Mesendoderm (in vitro differentiated cells): ENCODE measurements around the gene TMEM150C.
"Not testable (repeated sequence)": the region's sequence is repeated elsewhere in the genome, so short reads cannot be mapped to it uniquely, and the experiment has no call there.

ENCODE experiments used
- DNase-seq: peaks from one replicate; pipeline ENCODE4 v3.0.0; 2013
- H2AK5ac ChIP-seq: 2 replicates; pipeline ENCODE4 v1.6.1; 2013; ENCODE audit warnings: low read length, inconsistent platforms
- H2BK120ac ChIP-seq: 2 replicates; pipeline ENCODE4 v1.6.1; 2013; ENCODE audit warnings: low read depth, mild to moderate bottlenecking, low read length, moderate library complexity, mixed read lengths
- H2BK15ac ChIP-seq: replicated peaks from 2 replicates; pipeline ENCODE4 v1.6.1; 2013; ENCODE audit warnings: low read depth, mild to moderate bottlenecking, moderate library complexity
- H2BK5ac ChIP-seq: 2 replicates; pipeline ENCODE4 v1.6.1; 2013; ENCODE audit warnings: low read length, inconsistent platforms
- H3K18ac ChIP-seq: 2 replicates; pipeline ENCODE4 v1.6.1; 2013; ENCODE audit warnings: mild to moderate bottlenecking, low read length, mixed read lengths
- H3K23ac ChIP-seq: one replicate; pipeline ENCODE4 v1.6.1; 2013; ENCODE audit warnings: low read length
- H3K27ac ChIP-seq: 2 replicates; pipeline ENCODE4 v1.5.1; 2013; ENCODE audit warnings: low read depth, mild to moderate bottlenecking, inconsistent platforms, low read length, moderate library complexity
- H3K27me3 ChIP-seq: 2 replicates; pipeline ENCODE4 v1.6.1; 2013; ENCODE audit warnings: low read length, control low read depth, mild to moderate bottlenecking, inconsistent platforms; ENCODE audit not compliant: insufficient read depth, poor library complexity
- H3K36me3 ChIP-seq: 2 replicates; pipeline ENCODE4 v1.6.1; 2013; ENCODE audit warnings: low read length, inconsistent platforms; ENCODE audit not compliant: control insufficient read depth, insufficient read depth
- H3K4ac ChIP-seq: one replicate; pipeline ENCODE4 v1.6.1; 2013; ENCODE audit warnings: low read depth, mild to moderate bottlenecking, low read length, moderate library complexity
- H3K4me1 ChIP-seq: 2 replicates; pipeline ENCODE4 v1.6.1; 2013; ENCODE audit warnings: low read depth, low read length, inconsistent platforms; ENCODE audit not compliant: control insufficient read depth
- H3K4me2 ChIP-seq: 2 replicates; pipeline ENCODE4 v1.6.1; 2013; ENCODE audit warnings: low read length
- H3K4me3 ChIP-seq: 2 replicates; pipeline ENCODE4 v1.5.1; 2013; ENCODE audit warnings: mild to moderate bottlenecking, low read length
- H3K56ac ChIP-seq: one replicate; pipeline ENCODE4 v1.6.1; 2013; ENCODE audit warnings: low read length
- H3K79me1 ChIP-seq: 2 replicates; pipeline ENCODE4 v1.6.1; 2013; ENCODE audit warnings: low read length, inconsistent platforms
- H3K79me2 ChIP-seq: 2 replicates; pipeline ENCODE4 v1.6.1; 2013; ENCODE audit warnings: mild to moderate bottlenecking, low read length; ENCODE audit not compliant: control insufficient read depth, insufficient read depth
- H3K9ac ChIP-seq: 2 replicates; pipeline ENCODE4 v1.6.1; 2013; ENCODE audit warnings: low read length, inconsistent platforms
- H4K5ac ChIP-seq: one replicate; pipeline ENCODE4 v1.6.1; 2013; ENCODE audit warnings: low read length
- H4K8ac ChIP-seq: one replicate; pipeline ENCODE4 v1.6.1; 2013; ENCODE audit warnings: low read depth, mild to moderate bottlenecking, control low read depth, low read length, moderate library complexity
- WGBS: extraction: QIAGEN DNeasy Blood & Tissue Kit; methylation state at CpG from one replicate; pipeline ENCODE4 v1.1.7; 2013; ENCODE audit warnings: low lambda C conversion rate, missing lambda C conversion rate; ENCODE audit not compliant: insufficient coverage; ENCODE audit errors: extremely low coverage; 5-methylcytosine and 5-hydroxymethylcytosine counted together

TMEM150C gene

GRCh38 chr4:82567444-82567843 is 5.7 kb upstream of the TMEM150C start:
- H3K18ac ChIP-seq, result no peak overlapping the region

DNA sequence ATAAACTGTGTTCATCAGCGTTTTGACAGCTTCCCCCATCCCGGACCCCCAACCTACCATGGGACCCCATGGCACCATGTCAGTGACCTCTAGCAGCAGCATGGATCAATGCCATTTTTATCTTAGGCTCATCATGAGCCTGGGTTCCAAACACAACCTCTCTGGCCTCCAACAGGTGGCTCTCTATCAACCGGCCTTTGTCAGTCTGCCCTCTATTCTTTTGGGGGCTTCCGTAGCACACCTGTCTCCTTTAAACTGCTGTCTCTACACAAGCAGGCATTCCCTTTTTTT is 721 bp upstream of the TMEM150C start:
- Histone ChIP-seq H3K79me2 (no peaks in the 10 kb centered on the region), H2BK15ac (no peak overlapping the region), H3K4ac (no peak overlapping the region), H3K27ac (no peak overlapping the region), H3K4me3 (no peak overlapping the region), H3K9ac (peak overlapping the region; percentile 56), H4K8ac (no peak overlapping the region), H2AK5ac (no peak overlapping the region), H3K36me3 (no peaks in the 10 kb centered on the region), H4K5ac (no peak overlapping the region), H3K56ac (peak overlapping the region; percentile 61), H3K23ac (no peak overlapping the region), H3K18ac (no peak overlapping the region), H2BK120ac (no peak overlapping the region), H3K4me1 (peaks cover 5% of the 10 kb centered on the region), H3K79me1 (no peaks in the 10 kb centered on the region), H3K4me2 (no peak overlapping the region), H3K27me3 (no peaks in the 10 kb centered on the region), H2BK5ac (no peak overlapping the region)
- DNase-seq, result no peak
- WGBS, result no CpG with 5 or more reads among the region's 4 CpGs

More at GRCh38 chr4:82567444-82567843, 5.7 kb upstream of the TMEM150C start:
- H3K27me3 ChIP-seq, result no peaks in the 10 kb centered on the region
- no peak overlapping the region for H4K5ac ChIP-seq
- no peaks in the 10 kb centered on the region for H3K79me1 ChIP-seq
- H3K9ac ChIP-seq, result no peak overlapping the region
- no peak overlapping the region for H2BK5ac ChIP-seq
- no peak overlapping the region for H3K4ac ChIP-seq
- peaks cover 16% of the 10 kb centered on the region for H3K4me1 ChIP-seq
- H3K4me2 ChIP-seq, result no peak overlapping the region
- no peak overlapping the region for H4K8ac ChIP-seq
- H3K36me3 ChIP-seq, result no peaks in the 10 kb centered on the region
- no peak overlapping the region for H3K56ac ChIP-seq
- H3K79me2 ChIP-seq, result no peaks in the 10 kb centered on the region
- H3K23ac ChIP-seq, result no peak overlapping the region
- H2BK120ac ChIP-seq, result no peak overlapping the region
- no peak overlapping the region for H3K4me3 ChIP-seq
- no peak overlapping the region for H2BK15ac ChIP-seq
- no peak for DNase-seq
- no peak overlapping the region for H2AK5ac ChIP-seq
- WGBS, result no CpG with 5 or more reads among the region's 7 CpGs
- H3K27ac ChIP-seq, result no peak overlapping the region

- H3K4me1 ChIP-seq, result no peaks in the 10 kb centered on the region
- no peak overlapping the region for H3K27ac ChIP-seq
- no peak overlapping the region for H3K23ac ChIP-seq
- peak overlapping the region; percentile 18 for H3K4ac ChIP-seq
- DNase-seq, result no peak
- no peak overlapping the region for H2AK5ac ChIP-seq
- no peak overlapping the region for H2BK15ac ChIP-seq
- H3K18ac ChIP-seq, result peak overlapping the region; percentile 72
- no peak overlapping the region for H2BK120ac ChIP-seq
- no peaks in the 10 kb centered on the region for H3K36me3 ChIP-seq
- H3K4me3 ChIP-seq, result peak overlapping the region; percentile 36
- peak overlapping the region; percentile 71 for H3K56ac ChIP-seq
- no peak overlapping the region for H2BK5ac ChIP-seq
- H3K27me3 ChIP-seq, result no peaks in the 10 kb centered on the region
- H4K8ac ChIP-seq, result no peak overlapping the region
- peak overlapping the region; percentile 64 for H3K9ac ChIP-seq
- no CpG with 5 or more reads among the region's 61 CpGs for WGBS
- H4K5ac ChIP-seq, result no peak overlapping the region
- no peaks in the 10 kb centered on the region for H3K79me2 ChIP-seq
- H3K4me2 ChIP-seq, result peak overlapping the region; percentile 43
- no peaks in the 10 kb centered on the region for H3K79me1 ChIP-seq
Measured at GRCh38 chr4:82560853-82561785, 669 bp downstream of the TMEM150C start.

DNA sequence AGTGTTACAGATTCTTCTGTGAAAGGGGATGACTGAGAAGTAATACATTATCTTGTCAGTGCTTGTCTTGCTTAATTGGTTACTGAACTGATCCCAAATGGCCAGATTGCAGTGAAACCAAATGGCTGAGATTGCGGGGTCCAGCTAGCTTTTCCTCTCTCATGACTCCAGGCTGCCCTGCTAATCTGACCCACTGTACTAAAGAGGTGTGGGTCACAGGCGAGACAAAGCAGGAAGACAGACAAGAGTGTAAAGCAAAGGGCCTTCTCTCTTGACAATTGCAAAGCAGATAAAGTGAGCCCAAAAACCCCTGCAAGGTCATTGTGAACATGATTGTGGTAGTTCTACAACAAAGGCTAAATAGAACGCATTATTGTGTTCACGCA is 2.1 kb downstream of the TMEM150C start:
- Histone ChIP-seq H4K8ac (no peak overlapping the region), H3K56ac (no peak overlapping the region), H3K23ac (no peak overlapping the region), H3K4me2 (no peak overlapping the region), H3K4me1 (no peaks in the 10 kb centered on the region), H3K36me3 (no peaks in the 10 kb centered on the region), H3K4ac (no peak overlapping the region), H3K27ac (no peak overlapping the region), H3K18ac (no peak overlapping the region), H3K27me3 (no peaks in the 10 kb centered on the region), H2BK120ac (no peak overlapping the region), H3K4me3 (no peak overlapping the region), H3K9ac (no peak overlapping the region), H2AK5ac (no peak overlapping the region), H4K5ac (no peak overlapping the region), H2BK5ac (no peak overlapping the region), H2BK15ac (no peak overlapping the region), H3K79me1 (no peaks in the 10 kb centered on the region), H3K79me2 (no peaks in the 10 kb centered on the region)
- WGBS, result no CpG with 5 or more reads among the region's 4 CpGs
- peak; percentile 92 for DNase-seq

GRCh38 chr4:82559090-82559734 is 2.6 kb downstream of the TMEM150C start:
- not testable (repeated sequence) for H3K18ac ChIP-seq, H3K56ac ChIP-seq, DNase-seq, H2BK120ac ChIP-seq, H3K27ac ChIP-seq, H3K4me3 ChIP-seq, H2BK5ac ChIP-seq, H3K4me2 ChIP-seq, H3K27me3 ChIP-seq, H3K23ac ChIP-seq, H3K79me2 ChIP-seq, H2BK15ac ChIP-seq, H3K4me1 ChIP-seq, H4K8ac ChIP-seq, H2AK5ac ChIP-seq, H3K36me3 ChIP-seq, H4K5ac ChIP-seq, H3K4ac ChIP-seq, H3K9ac ChIP-seq, H3K79me1 ChIP-seq
- WGBS, result 89% methylated on average over 2 of the region's 13 CpGs
